SU-DHL-6 (cell line): ENCODE data around the gene SLC4A7.

Source experiments
- H2AFZ ChIP-seq: fragments of 200-600 bp; sonication (generic); 2 replicates; pipeline ENCODE4 v1.6.1; 2014; ENCODE audit warnings: low read depth, mild to moderate bottlenecking, moderate library complexity, mixed read lengths, antibody characterized with exemption, low read length; ENCODE audit not compliant: severe bottlenecking
- H3F3A ChIP-seq: fragments of 200-600 bp; shearing (Covaris generic); 2 replicates; pipeline ENCODE4 v1.6.0; 2016; ENCODE audit warnings: antibody characterized with exemption, mild to moderate bottlenecking; ENCODE audit not compliant: insufficient read depth
- H3K27ac ChIP-seq: fragments of 200-600 bp; sonication (generic); 2 replicates; pipeline ENCODE4 v1.5.1; 2016; ENCODE audit warnings: low read depth, mild to moderate bottlenecking, low read length, moderate library complexity, mixed read lengths
- H3K27me3 ChIP-seq: fragments of 200-600 bp; sonication (generic), shearing (Covaris generic); 2 replicates; pipeline ENCODE4 v1.6.0; 2014; ENCODE audit warnings: mild to moderate bottlenecking, low read length
- H3K36me3 ChIP-seq: fragments of 200-600 bp; sonication (generic); 2 replicates; pipeline ENCODE4 v1.6.1; 2014; ENCODE audit warnings: mild to moderate bottlenecking, low read length, mixed read lengths
- H3K4me2 ChIP-seq: fragments of 300-600, 200-600 bp; shearing (Covaris generic), sonication (generic); 2 replicates; pipeline ENCODE4 v1.6.0; 2014; ENCODE audit warnings: low read length, low read depth, mild to moderate bottlenecking; ENCODE audit not compliant: poor library complexity, severe bottlenecking
- H3K4me3 ChIP-seq: fragments of 200-600 bp; sonication (generic); 2 replicates; pipeline ENCODE4 v1.5.1; 2014; ENCODE audit warnings: antibody characterized with exemption, low read length, mild to moderate bottlenecking, mixed read lengths; ENCODE audit not compliant: insufficient read depth, poor library complexity, severe bottlenecking
- H3K79me2 ChIP-seq: fragments of 200-600 bp; sonication (generic); 2 replicates; pipeline ENCODE4 v1.6.1; 2014; ENCODE audit warnings: mild to moderate bottlenecking, low read length, moderate library complexity; ENCODE audit not compliant: insufficient read depth
- H3K9ac ChIP-seq: fragments of 200-600 bp; sonication (generic); 2 replicates; pipeline ENCODE4 v1.7.0; 2014; ENCODE audit warnings: mild to moderate bottlenecking, low read length
- H3K9me2 ChIP-seq: fragments of 200-600 bp; sonication (generic); replicated peaks from 2 replicates; pipeline ENCODE4 v1.6.1; 2014; ENCODE audit warnings: low read length; ENCODE audit not compliant: insufficient read depth
- H3K9me3 ChIP-seq: fragments of 200-600 bp; sonication (generic); 2 replicates; pipeline ENCODE4 v1.6.1; 2014; ENCODE audit warnings: low read length, mixed read lengths; ENCODE audit not compliant: insufficient read depth
- H4K20me1 ChIP-seq: fragments of 200-600 bp; sonication (generic); 2 replicates; pipeline ENCODE4 v1.6.1; 2014; ENCODE audit warnings: low read depth, mild to moderate bottlenecking, antibody characterized with exemption, low read length, moderate library complexity, mixed read lengths
- EZH2phosphoT487 ChIP-seq: fragments of 200-600 bp; sonication (generic), shearing (Covaris generic); conservative IDR thresholded peaks from 2 replicates; pipeline ENCODE4 v1.6.1; 2018; ENCODE audit warnings: mild to moderate bottlenecking, antibody characterized with exemption, low read length, moderate library complexity, mixed read lengths
- TF ChIP-seq, protein P1 (sequence below): fragments of 200-600 bp; sonication (generic); IDR thresholded peaks from one replicate; pipeline ENCODE4 v1.5.1; 2017; ENCODE audit warnings: antibody characterized with exemption, mild to moderate bottlenecking, low read length, moderate library complexity; ENCODE audit not compliant: insufficient read depth, poor library complexity, severe bottlenecking

Gene SLC4A7

DNA sequence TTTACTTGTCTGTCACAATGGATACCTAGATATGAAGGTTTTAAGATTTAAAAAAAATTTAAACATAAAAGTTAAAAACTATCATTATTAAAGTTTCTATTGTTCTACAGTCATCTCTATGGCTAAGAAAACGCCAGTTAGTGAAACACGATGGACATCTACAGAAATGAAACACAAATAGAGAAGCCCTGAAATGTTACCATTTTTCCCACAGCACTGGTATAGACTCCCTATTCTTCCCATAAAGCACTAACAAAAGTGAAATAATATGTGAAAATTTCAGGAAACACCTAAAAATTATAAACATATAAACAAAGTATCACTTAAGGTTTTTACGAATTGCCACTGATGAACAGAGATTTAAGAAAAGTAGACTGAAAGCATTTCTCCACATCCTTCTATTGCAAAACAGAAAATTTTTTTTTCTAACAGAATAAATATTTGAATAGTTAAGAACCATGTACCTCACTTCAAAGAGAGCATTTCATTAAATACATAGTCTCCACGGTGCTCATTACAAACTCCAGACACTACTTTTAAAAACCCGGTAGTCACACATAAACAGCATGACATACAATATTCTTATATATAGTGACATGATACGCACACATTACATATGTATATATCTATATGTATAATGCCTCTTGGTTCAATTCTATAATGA lies 107.9 kb downstream of the SLC4A7 start:
- TF ChIP-seq EZH2phosphoT487 = no peak
- TF ChIP-seq, protein P1, sequence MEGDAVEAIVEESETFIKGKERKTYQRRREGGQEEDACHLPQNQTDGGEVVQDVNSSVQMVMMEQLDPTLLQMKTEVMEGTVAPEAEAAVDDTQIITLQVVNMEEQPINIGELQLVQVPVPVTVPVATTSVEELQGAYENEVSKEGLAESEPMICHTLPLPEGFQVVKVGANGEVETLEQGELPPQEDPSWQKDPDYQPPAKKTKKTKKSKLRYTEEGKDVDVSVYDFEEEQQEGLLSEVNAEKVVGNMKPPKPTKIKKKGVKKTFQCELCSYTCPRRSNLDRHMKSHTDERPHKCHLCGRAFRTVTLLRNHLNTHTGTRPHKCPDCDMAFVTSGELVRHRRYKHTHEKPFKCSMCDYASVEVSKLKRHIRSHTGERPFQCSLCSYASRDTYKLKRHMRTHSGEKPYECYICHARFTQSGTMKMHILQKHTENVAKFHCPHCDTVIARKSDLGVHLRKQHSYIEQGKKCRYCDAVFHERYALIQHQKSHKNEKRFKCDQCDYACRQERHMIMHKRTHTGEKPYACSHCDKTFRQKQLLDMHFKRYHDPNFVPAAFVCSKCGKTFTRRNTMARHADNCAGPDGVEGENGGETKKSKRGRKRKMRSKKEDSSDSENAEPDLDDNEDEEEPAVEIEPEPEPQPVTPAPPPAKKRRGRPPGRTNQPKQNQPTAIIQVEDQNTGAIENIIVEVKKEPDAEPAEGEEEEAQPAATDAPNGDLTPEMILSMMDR = no peak
- Histone ChIP-seq H3K27ac (no peak overlapping the region), H3F3A (peaks cover 7% of the 10 kb centered on the region; the same call in 1 of the 2 replicates), H3K9me3 (no peaks in the 10 kb centered on the region), H2AFZ (no peak overlapping the region), H3K4me3 (no peak overlapping the region), H3K9me2 (no peaks in the 10 kb centered on the region), H3K4me2 (no peak overlapping the region), H3K36me3 (peaks cover 32% of the 10 kb centered on the region; the same call in 1 of the 2 replicates), H4K20me1 (no peaks in the 10 kb centered on the region; the same call in 1 of the 2 replicates), H3K27me3 (no peaks in the 10 kb centered on the region), H3K79me2 (no peaks in the 10 kb centered on the region), H3K9ac (no peak overlapping the region)

DNA sequence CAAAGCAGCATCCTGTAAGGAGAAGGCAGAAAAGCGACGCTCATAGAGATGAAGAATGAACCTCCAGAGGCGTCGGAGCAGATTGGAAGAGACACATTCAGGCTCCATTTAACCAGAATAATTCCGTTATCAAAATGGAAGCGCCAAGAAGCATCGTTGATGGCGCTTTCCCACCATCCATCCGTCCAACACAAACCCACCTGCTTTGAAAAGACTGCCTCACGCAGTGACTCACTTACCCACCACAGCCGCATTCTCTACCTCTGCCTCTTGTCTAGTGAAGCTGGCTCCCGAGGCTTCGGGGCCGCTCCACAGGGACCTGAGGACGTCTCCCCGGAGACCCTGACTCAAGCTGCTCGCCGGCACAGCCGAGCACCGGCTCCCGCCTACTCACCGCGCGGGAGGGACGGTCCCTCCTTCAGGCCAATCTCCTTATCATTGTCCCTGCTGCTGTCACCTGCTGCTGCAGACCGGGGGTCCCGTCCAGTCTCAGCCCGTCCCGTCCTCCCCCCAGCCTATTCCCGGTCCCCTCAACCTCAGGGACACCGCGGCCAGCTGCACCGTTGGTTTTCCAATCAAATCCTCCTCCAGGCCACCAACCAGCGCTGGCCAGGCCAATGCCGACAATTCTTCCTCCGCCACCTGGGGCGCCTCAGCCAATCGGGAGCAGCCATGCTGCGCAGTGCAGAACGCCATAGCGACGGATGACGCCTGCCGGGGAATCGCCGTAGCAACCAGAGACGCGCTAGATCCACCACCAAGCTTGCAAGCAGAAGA lies 115.2 kb downstream of the SLC4A7 start, which contains the start of gene NEK10:
TSS of gene NEK10 (minus strand) at position 553 of the 777 bp plus-strand sequence. CDS start 16,501 bp downstream, outside the sequence.
- peak within 1 kb of the TSS; percentile 6 for H2AFZ ChIP-seq
- H4K20me1 ChIP-seq = no peaks in the 10 kb centered on the region
- H3K27me3 ChIP-seq = no peaks in the 10 kb centered on the region
- H3K36me3 ChIP-seq = no peaks in the 10 kb centered on the region; the same call in 1 of the 2 replicates
- peak within 1 kb of the TSS; percentile 22; the same call in 1 of the 2 replicates for H3K9ac ChIP-seq
- 0 out of 2 replicates have a peak, but pooled peaks cover 2% of the 10 kb centered on the region for H3F3A ChIP-seq
- peak within 1 kb of the TSS; percentile 50 for H3K4me3 ChIP-seq
- no peaks in the 10 kb centered on the region for H3K79me2 ChIP-seq
- H3K9me2 ChIP-seq = no peaks in the 10 kb centered on the region
- no peaks in the 10 kb centered on the region for H3K9me3 ChIP-seq
- H3K27ac ChIP-seq = no peak within 1 kb of the TSS
- peak within 1 kb of the TSS; percentile 53 for H3K4me2 ChIP-seq
- no peak for TF ChIP-seq EZH2phosphoT487
- TF ChIP-seq, protein P1 = no peak

DNA sequence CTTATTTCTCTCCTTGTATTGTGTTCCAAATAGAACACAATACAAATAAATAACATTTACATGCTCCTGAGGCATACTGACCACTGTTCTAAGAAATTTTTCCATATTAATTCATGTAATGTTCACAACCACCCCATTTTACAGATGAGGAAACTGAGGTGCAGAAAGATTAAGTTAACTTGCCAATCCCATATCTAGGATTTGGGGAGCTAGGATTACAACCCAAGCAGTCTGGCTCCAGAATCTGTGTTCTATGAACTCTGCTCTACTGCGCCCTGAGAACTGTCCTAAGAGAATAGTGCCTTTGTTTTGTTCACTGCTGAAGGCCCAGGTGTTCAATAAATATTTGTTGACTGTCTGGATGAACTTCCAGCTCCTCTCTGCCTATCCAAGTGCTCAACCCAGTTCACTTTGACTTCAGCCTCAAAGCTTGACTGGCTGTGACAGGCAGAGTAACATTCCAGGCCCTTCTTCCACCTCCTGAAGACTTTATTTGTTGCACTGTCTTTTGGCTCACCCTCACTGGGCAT lies 118.1 kb downstream of the SLC4A7 start:
- H3K27me3 ChIP-seq = no peaks in the 10 kb centered on the region
- H3K4me2 ChIP-seq = no peak overlapping the region
- H3K79me2 ChIP-seq = no peaks in the 10 kb centered on the region
- no peaks in the 10 kb centered on the region for H3K9me2 ChIP-seq
- H4K20me1 ChIP-seq = no peaks in the 10 kb centered on the region
- H3K9ac ChIP-seq = no peak overlapping the region
- TF ChIP-seq EZH2phosphoT487 = no peak
- TF ChIP-seq, protein P1 = no peak
- no peak overlapping the region for H3K4me3 ChIP-seq
- no peaks in the 10 kb centered on the region for H3F3A ChIP-seq
- no peak overlapping the region for H2AFZ ChIP-seq
- no peaks in the 10 kb centered on the region for H3K36me3 ChIP-seq
- no peak overlapping the region for H3K27ac ChIP-seq
- H3K9me3 ChIP-seq = no peaks in the 10 kb centered on the region
